H9 (cell line): ENCODE data around the gene FKBP4. TPM values are rescaled to one million over a fixed set of nuclear protein-coding genes. Genes with fewer than 3 reads are reported as not detected.

Experiments used
- DNase-seq: peaks from one replicate; pipeline ENCODE4 v3.0.0-alpha.2; 2017
- H2AFZ ChIP-seq: one replicate; pipeline ENCODE4 v1.6.1; 2013; ENCODE audit warnings: mild to moderate bottlenecking, low read length, control low read depth, moderate library complexity
- H2AK5ac ChIP-seq: 2 replicates; pipeline ENCODE4 v1.6.1; 2013; ENCODE audit warnings: low read length, control low read depth, mixed read lengths; ENCODE audit not compliant: insufficient read length
- H2BK120ac ChIP-seq: one replicate; pipeline ENCODE4 v1.6.1; 2013; ENCODE audit warnings: low read depth, mild to moderate bottlenecking, low read length, control low read depth, inconsistent platforms; ENCODE audit not compliant: poor library complexity, severe bottlenecking
- H2BK12ac ChIP-seq: 2 replicates; pipeline ENCODE4 v1.6.1; 2013; ENCODE audit warnings: low read length, control low read depth, mixed read lengths, low read depth; ENCODE audit not compliant: insufficient read length
- H2BK15ac ChIP-seq: 2 replicates; pipeline ENCODE4 v1.6.1; 2013; ENCODE audit warnings: low read depth, low read length, control low read depth
- H2BK20ac ChIP-seq: one replicate; pipeline ENCODE4 v1.6.1; 2013; ENCODE audit warnings: low read depth, mild to moderate bottlenecking, low read length, control low read depth, inconsistent platforms; ENCODE audit not compliant: poor library complexity, severe bottlenecking
- H2BK5ac ChIP-seq: 2 replicates; pipeline ENCODE4 v1.6.1; 2013; ENCODE audit warnings: low read length, control low read depth, mixed read lengths; ENCODE audit not compliant: insufficient read length
- H3K14ac ChIP-seq: 2 replicates; pipeline ENCODE4 v1.6.1; 2013; ENCODE audit warnings: low read length, control low read depth; ENCODE audit not compliant: insufficient read depth
- H3K18ac ChIP-seq: 2 replicates; pipeline ENCODE4 v1.6.1; 2013; ENCODE audit warnings: low read depth, mild to moderate bottlenecking, mixed read lengths, low read length, control low read depth; ENCODE audit not compliant: insufficient read length
- H3K23ac ChIP-seq: 2 replicates; pipeline ENCODE4 v1.6.1; 2013; ENCODE audit warnings: low read length, control low read depth, mixed read lengths, low read depth; ENCODE audit not compliant: insufficient read length
- H3K23me2 ChIP-seq: 2 replicates; pipeline ENCODE4 v1.6.1; 2013; ENCODE audit warnings: low read depth, mild to moderate bottlenecking, mixed read lengths, low read length, control low read depth; ENCODE audit not compliant: insufficient read length, poor library complexity, severe bottlenecking
- H3K27ac ChIP-seq: 2 replicates; pipeline ENCODE4 v1.5.1; 2013; ENCODE audit warnings: low read length, control low read depth, mixed read lengths, low read depth; ENCODE audit not compliant: insufficient read length
- H3K27me3 ChIP-seq: 2 replicates; pipeline ENCODE4 v1.6.1; 2013; ENCODE audit warnings: low read length, control low read depth, inconsistent platforms; ENCODE audit not compliant: insufficient read depth
- H3K4ac ChIP-seq: 2 replicates; pipeline ENCODE4 v1.6.1; 2013; ENCODE audit warnings: low read depth, mild to moderate bottlenecking, control low read depth, inconsistent platforms, low read length, moderate library complexity
- H3K4me1 ChIP-seq: 2 replicates; pipeline ENCODE4 v1.6.1; 2013; ENCODE audit warnings: low read length, control low read depth, inconsistent platforms; ENCODE audit not compliant: insufficient read depth
- H3K4me2 ChIP-seq: 2 replicates; pipeline ENCODE4 v1.6.1; 2013; ENCODE audit warnings: low read length, control low read depth, mixed read lengths; ENCODE audit not compliant: insufficient read length, insufficient read depth
- H3K56ac ChIP-seq: 2 replicates; pipeline ENCODE4 v1.6.1; 2013; ENCODE audit warnings: low read depth, mild to moderate bottlenecking, mixed read lengths, low read length, control low read depth; ENCODE audit not compliant: insufficient read length
- H3K79me1 ChIP-seq: 2 replicates; pipeline ENCODE4 v1.6.1; 2013; ENCODE audit warnings: low read depth, mild to moderate bottlenecking, moderate library complexity, low read length, control low read depth, inconsistent platforms; ENCODE audit not compliant: insufficient read depth, poor library complexity, severe bottlenecking
- H3K79me2 ChIP-seq: 2 replicates; pipeline ENCODE4 v1.6.1; 2013; ENCODE audit warnings: low read length, control low read depth, inconsistent platforms; ENCODE audit not compliant: insufficient read depth
- H3K9ac ChIP-seq: 2 replicates; pipeline ENCODE4 v1.6.1; 2013; ENCODE audit warnings: low read length, control low read depth, mixed read lengths; ENCODE audit not compliant: insufficient read length; ENCODE audit errors: extremely low read depth
- H3K9me3 ChIP-seq: one replicate; pipeline ENCODE4 v1.6.1; 2013; ENCODE audit warnings: low read depth, low read length, inconsistent platforms; ENCODE audit not compliant: control insufficient read depth
- H3T11ph ChIP-seq: one replicate; pipeline ENCODE4 v1.6.1; 2013; ENCODE audit warnings: mild to moderate bottlenecking, low read length, control low read depth, inconsistent platforms
- H4K20me1 ChIP-seq: one replicate; pipeline ENCODE4 v1.6.1; 2013; ENCODE audit not compliant: control insufficient read depth, insufficient read length, insufficient read depth
- H4K5ac ChIP-seq: 2 replicates; pipeline ENCODE4 v1.6.1; 2013; ENCODE audit warnings: low read depth, mild to moderate bottlenecking, mixed read lengths, low read length, control low read depth; ENCODE audit not compliant: insufficient read length
- H4K8ac ChIP-seq: replicated peaks from 2 replicates; pipeline ENCODE4 v1.6.1; 2013; ENCODE audit warnings: low read length, control low read depth, mixed read lengths, low read depth; ENCODE audit not compliant: insufficient read length
- H4K91ac ChIP-seq: 2 replicates; pipeline ENCODE4 v1.6.1; 2013; ENCODE audit warnings: low read depth, mild to moderate bottlenecking, moderate library complexity, mixed read lengths, low read length, control low read depth; ENCODE audit not compliant: insufficient read length
- H3K27ac Mint-ChIP-seq, 3 experiments: 2 replicates in 2 of 3; 3 replicates in 1 of 3; pipeline ENCODE4 v1.8.0; 2020 to 2021; ENCODE audit warnings: mixed read lengths in 3 of 3, mild to moderate bottlenecking in 1 of 3, moderate library complexity in 1 of 3
- H3K27me3 Mint-ChIP-seq: 2 replicates; pipeline ENCODE4 v1.8.0; 2021; ENCODE audit warnings: low read depth, mild to moderate bottlenecking, moderate library complexity, mixed read lengths
- H3K36me3 Mint-ChIP-seq, 3 experiments: 2 replicates in 2 of 3; 3 replicates in 1 of 3; pipeline ENCODE4 v1.8.0; 2020 to 2021; ENCODE audit warnings: low read depth in 3 of 3, mixed read lengths in 3 of 3; ENCODE audit not compliant: insufficient read depth in 1 of 3
- H3K4me1 Mint-ChIP-seq, 2 experiments: 2 replicates each; pipeline ENCODE4 v1.8.0; 2020; ENCODE audit warnings: mixed read lengths in 2 of 2
- H3K4me3 Mint-ChIP-seq, 2 experiments: 2 replicates in 1 of 2; 3 replicates in 1 of 2; pipeline ENCODE4 v1.8.0; 2020 to 2021; ENCODE audit warnings: mild to moderate bottlenecking in 2 of 2, mixed read lengths in 2 of 2, moderate library complexity in 1 of 2
- H3K9me3 Mint-ChIP-seq, 2 experiments: 2 replicates in 1 of 2; 3 replicates in 1 of 2; pipeline ENCODE4 v1.8.0; 2020; ENCODE audit warnings: mild to moderate bottlenecking in 2 of 2, mixed read lengths in 2 of 2, moderate library complexity in 1 of 2
- WGBS: extraction: QIAGEN DNeasy Blood & Tissue Kit; methylation state at CpG from one replicate; pipeline ENCODE4 v1.1.7; 2013; ENCODE audit warnings: missing lambda C conversion rate, low lambda C conversion rate, mixed read lengths; ENCODE audit not compliant: insufficient read length; ENCODE audit errors: extremely low coverage; 5-methylcytosine and 5-hydroxymethylcytosine counted together
- total RNA-seq: library from RNA; stranded (reverse); gene quantifications from 2 replicates; pipeline ENCODE4 v1.2.1, GENCODE V29; 2021
- TF ChIP-seq, protein P1 (sequence below): fragments of 200-600 bp; sonication (generic); conservative IDR thresholded peaks from 3 replicates; pipeline ENCODE4 v1.8.0; 2021; ENCODE audit warnings: antibody characterized with exemption, mild to moderate bottlenecking

The FKBP4 gene
- total RNA-seq, 1 experiment from 2014 or later: 221 TPM

DNA sequence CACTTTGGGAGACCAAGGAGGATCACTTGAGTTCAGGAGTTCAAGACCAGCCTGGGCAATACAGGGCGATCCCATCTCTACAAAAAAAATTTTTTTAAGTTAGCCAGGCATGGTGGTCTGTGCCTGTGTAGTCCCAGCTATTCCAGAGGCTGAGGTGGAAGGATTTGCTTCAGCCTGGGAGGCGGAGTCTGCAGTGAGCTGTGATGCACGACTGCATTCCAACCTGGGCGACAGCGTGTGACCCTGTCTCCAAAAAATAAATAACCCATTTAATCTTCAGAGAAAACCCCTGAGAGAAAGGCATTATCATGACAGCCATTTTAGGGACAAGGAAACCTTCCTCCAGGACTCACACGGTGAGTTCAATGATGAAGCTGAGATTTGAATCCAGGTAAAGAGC, 3.7 kb upstream of the FKBP4 start:
- no peak overlapping the region for H3K4me2 ChIP-seq
- H2BK20ac ChIP-seq: no peak overlapping the region
- H2BK5ac ChIP-seq: no peak overlapping the region
- H3K18ac ChIP-seq: no peak overlapping the region
- H3K79me1 ChIP-seq: no peaks in the 10 kb centered on the region
- peaks cover 10% of the 10 kb centered on the region for H3K23me2 ChIP-seq
- H3K27ac ChIP-seq: no peak overlapping the region
- Mint-ChIP-seq H3K9me3 (peaks cover 0 to 1% of the 10 kb centered on the region in 2 experiments; a peak in 2 of 5 replicates), H3K4me3 (no peak overlapping the region), H3K27me3 (peaks cover 23% of the 10 kb centered on the region), H3K36me3 (peaks cover 0 to 2% (median 1%) of the 10 kb centered on the region in 3 experiments; a peak in 3 of 7 replicates), H3K4me1 (peaks cover 12 to 20% of the 10 kb centered on the region in 2 experiments), H3K27ac (no peak overlapping the region)
- H3K4me1 ChIP-seq: no peaks in the 10 kb centered on the region; the same call in 1 of the 2 replicates
- no peak overlapping the region for H3K9ac ChIP-seq
- no peak overlapping the region for H2BK120ac ChIP-seq
- H4K8ac ChIP-seq: no peak overlapping the region
- no peak overlapping the region for H2AFZ ChIP-seq
- H2BK12ac ChIP-seq: no peak overlapping the region
- H4K20me1 ChIP-seq: no peaks in the 10 kb centered on the region
- no peak overlapping the region for H3K14ac ChIP-seq
- no peaks in the 10 kb centered on the region for H3K9me3 ChIP-seq
- no peak overlapping the region for H3K23ac ChIP-seq
- no peak overlapping the region for H4K91ac ChIP-seq
- no peak overlapping the region for H3K4ac ChIP-seq
- H3K56ac ChIP-seq: no peak overlapping the region
- no peak for DNase-seq
- H3K79me2 ChIP-seq: peaks cover 2% of the 10 kb centered on the region; the same call in 1 of the 2 replicates
- H3T11ph ChIP-seq: no peak overlapping the region
- no peak overlapping the region for H2AK5ac ChIP-seq
- no peak overlapping the region for H2BK15ac ChIP-seq
- no peak overlapping the region for H4K5ac ChIP-seq
- no CpG with 5 or more reads among the region's 6 CpGs for WGBS
- TF ChIP-seq, protein P1, sequence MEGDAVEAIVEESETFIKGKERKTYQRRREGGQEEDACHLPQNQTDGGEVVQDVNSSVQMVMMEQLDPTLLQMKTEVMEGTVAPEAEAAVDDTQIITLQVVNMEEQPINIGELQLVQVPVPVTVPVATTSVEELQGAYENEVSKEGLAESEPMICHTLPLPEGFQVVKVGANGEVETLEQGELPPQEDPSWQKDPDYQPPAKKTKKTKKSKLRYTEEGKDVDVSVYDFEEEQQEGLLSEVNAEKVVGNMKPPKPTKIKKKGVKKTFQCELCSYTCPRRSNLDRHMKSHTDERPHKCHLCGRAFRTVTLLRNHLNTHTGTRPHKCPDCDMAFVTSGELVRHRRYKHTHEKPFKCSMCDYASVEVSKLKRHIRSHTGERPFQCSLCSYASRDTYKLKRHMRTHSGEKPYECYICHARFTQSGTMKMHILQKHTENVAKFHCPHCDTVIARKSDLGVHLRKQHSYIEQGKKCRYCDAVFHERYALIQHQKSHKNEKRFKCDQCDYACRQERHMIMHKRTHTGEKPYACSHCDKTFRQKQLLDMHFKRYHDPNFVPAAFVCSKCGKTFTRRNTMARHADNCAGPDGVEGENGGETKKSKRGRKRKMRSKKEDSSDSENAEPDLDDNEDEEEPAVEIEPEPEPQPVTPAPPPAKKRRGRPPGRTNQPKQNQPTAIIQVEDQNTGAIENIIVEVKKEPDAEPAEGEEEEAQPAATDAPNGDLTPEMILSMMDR: no peak
- no peaks in the 10 kb centered on the region for H3K27me3 ChIP-seq
